GM10248 (cell line): ENCODE data around the gene FBXO15.

ENCODE experiments used
- CTCF ChIA-PET: fragments of 300-600 bp; sonication (Branson Sonifier 250); formaldehyde crosslinking; extraction: SDS; loops from one replicate; lab custom pipeline; 2021; ENCODE audit warnings: antibody characterized with exemption; lab: Yijun Ruan, JAX
- POLR2A ChIA-PET: fragments of 350-650 bp; sonication (Branson Sonifier 250); formaldehyde crosslinking; extraction: SDS; loops from one replicate; lab custom pipeline; 2020; ENCODE audit warnings: antibody characterized with exemption; lab: Yijun Ruan, JAX
- DNase-seq: peaks from one replicate; pipeline ENCODE4 v3.0.0; 2012; ENCODE audit errors: extremely low spot score
- TF ChIP-seq, protein P1 (sequence below): IDR thresholded peaks from 2 replicates; pipeline ENCODE4 v1.5.1; 2012; ENCODE audit warnings: mild to moderate bottlenecking, low read depth; ENCODE audit errors: extremely low read depth, missing control alignments, control extremely low read depth

The FBXO15 gene

GRCh38 chr18:74185860-74186259, 38.2 kb upstream of the FBXO15 start:
- no peak for DNase-seq
- CTCF ChIA-PET: interaction anchor here (1.2 to 1.3 kb wide), 2 partner anchors 12 to 163 kb away, joined by 3 to 4 read pairs; no protein-coding TSS in a partner anchor
- TF ChIP-seq, protein P1, sequence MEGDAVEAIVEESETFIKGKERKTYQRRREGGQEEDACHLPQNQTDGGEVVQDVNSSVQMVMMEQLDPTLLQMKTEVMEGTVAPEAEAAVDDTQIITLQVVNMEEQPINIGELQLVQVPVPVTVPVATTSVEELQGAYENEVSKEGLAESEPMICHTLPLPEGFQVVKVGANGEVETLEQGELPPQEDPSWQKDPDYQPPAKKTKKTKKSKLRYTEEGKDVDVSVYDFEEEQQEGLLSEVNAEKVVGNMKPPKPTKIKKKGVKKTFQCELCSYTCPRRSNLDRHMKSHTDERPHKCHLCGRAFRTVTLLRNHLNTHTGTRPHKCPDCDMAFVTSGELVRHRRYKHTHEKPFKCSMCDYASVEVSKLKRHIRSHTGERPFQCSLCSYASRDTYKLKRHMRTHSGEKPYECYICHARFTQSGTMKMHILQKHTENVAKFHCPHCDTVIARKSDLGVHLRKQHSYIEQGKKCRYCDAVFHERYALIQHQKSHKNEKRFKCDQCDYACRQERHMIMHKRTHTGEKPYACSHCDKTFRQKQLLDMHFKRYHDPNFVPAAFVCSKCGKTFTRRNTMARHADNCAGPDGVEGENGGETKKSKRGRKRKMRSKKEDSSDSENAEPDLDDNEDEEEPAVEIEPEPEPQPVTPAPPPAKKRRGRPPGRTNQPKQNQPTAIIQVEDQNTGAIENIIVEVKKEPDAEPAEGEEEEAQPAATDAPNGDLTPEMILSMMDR: no peak
- POLR2A ChIA-PET: no interaction called here

DNA sequence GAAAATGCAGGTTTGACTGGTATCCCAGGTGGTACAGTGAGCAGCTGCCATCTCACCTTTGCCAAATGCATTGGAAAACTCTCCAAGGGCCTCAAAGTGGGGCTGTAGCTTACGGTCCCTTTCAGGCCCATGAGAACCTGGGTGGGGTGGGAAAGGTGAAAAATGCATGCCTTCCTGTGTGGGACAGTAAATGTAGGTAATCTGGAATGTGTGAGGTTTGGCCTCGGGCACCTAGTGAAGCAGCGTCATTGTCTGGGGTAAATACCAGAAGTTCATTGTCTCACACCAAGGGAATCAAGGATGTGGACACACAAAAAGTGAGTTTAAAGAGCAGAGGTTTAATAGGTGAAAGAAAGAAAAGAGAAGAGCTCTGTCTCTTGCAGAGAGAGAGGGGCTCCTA, 37.2 kb upstream of the FBXO15 start:
- TF ChIP-seq, protein P1: no peak
- DNase-seq: no peak
- POLR2A ChIA-PET: no interaction called here
- CTCF ChIA-PET: interaction anchor here (1.2 kb wide), 1 partner anchor 13 kb away, joined by 4 read pairs; no protein-coding TSS in a partner anchor

GRCh38 chr18:74183130-74183529, 35.5 kb upstream of the FBXO15 start:
- ChIA-PET POLR2A (no interaction called here), CTCF (interaction anchor here (1.3 kb wide), 1 partner anchor 159 kb away, joined by 4 read pairs; no protein-coding TSS in a partner anchor)
- TF ChIP-seq, protein P1: no peak
- DNase-seq: no peak

GRCh38 chr18:74182335-74182734, 34.7 kb upstream of the FBXO15 start:
- TF ChIP-seq, protein P1: no peak
- no peak for DNase-seq
- POLR2A ChIA-PET: no interaction called here
- CTCF ChIA-PET: interaction anchor here (1.3 to 1.6 kb wide), 2 partner anchors 16 to 160 kb away, joined by 4 to 6 read pairs; no protein-coding TSS in a partner anchor

- POLR2A ChIA-PET: no interaction called here
- no peak for DNase-seq
- CTCF ChIA-PET: interaction anchor here (0.7 to 1.0 kb wide), 2 partner anchors 18 to 372 kb away, joined by 3 to 4 read pairs; no protein-coding TSS in a partner anchor
- TF ChIP-seq, protein P1: no peak
These were observed 32.1 kb upstream of the FBXO15 start for GRCh38 chr18:74179623-74180199.

DNA sequence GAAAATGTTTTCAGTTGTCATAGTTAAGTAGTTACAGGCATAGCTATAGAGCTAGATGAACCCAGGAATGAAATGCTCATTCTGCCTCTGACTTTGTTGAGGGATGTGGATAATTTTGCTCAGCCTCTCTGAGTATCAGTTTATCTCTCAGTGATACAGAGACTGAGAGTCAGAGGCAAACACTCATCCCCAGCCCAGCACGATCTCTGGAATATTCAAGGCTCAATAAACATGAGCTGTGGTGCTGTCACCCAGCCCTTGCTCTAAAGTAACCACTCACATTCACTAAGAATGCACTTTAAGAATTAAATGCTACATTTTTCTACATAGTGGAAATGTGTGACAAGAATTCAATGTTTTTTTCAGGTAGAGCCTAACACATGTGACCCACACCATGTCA, 31.2 kb upstream of the FBXO15 start:
- TF ChIP-seq, protein P1: no peak
- DNase-seq: no peak
- ChIA-PET POLR2A (no interaction called here), CTCF (interaction anchor here (0.6 to 1.0 kb wide), 3 partner anchors 19 to 836 kb away, joined by 3 to 4 read pairs (median 3); no protein-coding TSS in a partner anchor)
